ENCODE data around the gene RAD54L.

- TF ChIP-seq, protein P1, sequence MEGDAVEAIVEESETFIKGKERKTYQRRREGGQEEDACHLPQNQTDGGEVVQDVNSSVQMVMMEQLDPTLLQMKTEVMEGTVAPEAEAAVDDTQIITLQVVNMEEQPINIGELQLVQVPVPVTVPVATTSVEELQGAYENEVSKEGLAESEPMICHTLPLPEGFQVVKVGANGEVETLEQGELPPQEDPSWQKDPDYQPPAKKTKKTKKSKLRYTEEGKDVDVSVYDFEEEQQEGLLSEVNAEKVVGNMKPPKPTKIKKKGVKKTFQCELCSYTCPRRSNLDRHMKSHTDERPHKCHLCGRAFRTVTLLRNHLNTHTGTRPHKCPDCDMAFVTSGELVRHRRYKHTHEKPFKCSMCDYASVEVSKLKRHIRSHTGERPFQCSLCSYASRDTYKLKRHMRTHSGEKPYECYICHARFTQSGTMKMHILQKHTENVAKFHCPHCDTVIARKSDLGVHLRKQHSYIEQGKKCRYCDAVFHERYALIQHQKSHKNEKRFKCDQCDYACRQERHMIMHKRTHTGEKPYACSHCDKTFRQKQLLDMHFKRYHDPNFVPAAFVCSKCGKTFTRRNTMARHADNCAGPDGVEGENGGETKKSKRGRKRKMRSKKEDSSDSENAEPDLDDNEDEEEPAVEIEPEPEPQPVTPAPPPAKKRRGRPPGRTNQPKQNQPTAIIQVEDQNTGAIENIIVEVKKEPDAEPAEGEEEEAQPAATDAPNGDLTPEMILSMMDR (IDR thresholded peaks at IDR 0.05; ENCODE audit: poor library complexity, severe bottlenecking), result peak; percentile 18
- TF ChIP-seq POLR2AphosphoS5 (IDR thresholded peaks at IDR 0.05), result no peak
- peak; percentile 31 for TF ChIP-seq EP300 (conservative IDR thresholded peaks at IDR 0.05; ENCODE audit: poor library complexity, severe bottlenecking)
- TF ChIP-seq TAF1 (IDR thresholded peaks at IDR 0.05; ENCODE audit: low read depth), result no peak
- TF ChIP-seq, protein P2, sequence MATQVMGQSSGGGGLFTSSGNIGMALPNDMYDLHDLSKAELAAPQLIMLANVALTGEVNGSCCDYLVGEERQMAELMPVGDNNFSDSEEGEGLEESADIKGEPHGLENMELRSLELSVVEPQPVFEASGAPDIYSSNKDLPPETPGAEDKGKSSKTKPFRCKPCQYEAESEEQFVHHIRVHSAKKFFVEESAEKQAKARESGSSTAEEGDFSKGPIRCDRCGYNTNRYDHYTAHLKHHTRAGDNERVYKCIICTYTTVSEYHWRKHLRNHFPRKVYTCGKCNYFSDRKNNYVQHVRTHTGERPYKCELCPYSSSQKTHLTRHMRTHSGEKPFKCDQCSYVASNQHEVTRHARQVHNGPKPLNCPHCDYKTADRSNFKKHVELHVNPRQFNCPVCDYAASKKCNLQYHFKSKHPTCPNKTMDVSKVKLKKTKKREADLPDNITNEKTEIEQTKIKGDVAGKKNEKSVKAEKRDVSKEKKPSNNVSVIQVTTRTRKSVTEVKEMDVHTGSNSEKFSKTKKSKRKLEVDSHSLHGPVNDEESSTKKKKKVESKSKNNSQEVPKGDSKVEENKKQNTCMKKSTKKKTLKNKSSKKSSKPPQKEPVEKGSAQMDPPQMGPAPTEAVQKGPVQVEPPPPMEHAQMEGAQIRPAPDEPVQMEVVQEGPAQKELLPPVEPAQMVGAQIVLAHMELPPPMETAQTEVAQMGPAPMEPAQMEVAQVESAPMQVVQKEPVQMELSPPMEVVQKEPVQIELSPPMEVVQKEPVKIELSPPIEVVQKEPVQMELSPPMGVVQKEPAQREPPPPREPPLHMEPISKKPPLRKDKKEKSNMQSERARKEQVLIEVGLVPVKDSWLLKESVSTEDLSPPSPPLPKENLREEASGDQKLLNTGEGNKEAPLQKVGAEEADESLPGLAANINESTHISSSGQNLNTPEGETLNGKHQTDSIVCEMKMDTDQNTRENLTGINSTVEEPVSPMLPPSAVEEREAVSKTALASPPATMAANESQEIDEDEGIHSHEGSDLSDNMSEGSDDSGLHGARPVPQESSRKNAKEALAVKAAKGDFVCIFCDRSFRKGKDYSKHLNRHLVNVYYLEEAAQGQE (IDR thresholded peaks at IDR 0.05; ENCODE audit: borderline replicate concordance), result peak; percentile 22
Observed at GRCh38 chr1:46246548-46247435, 771 bp upstream of the RAD54L start.
